NCI-H1105 (cell line): ENCODE measurements around the gene TMEM175.
"Not testable (repeated sequence)": the region's sequence is repeated elsewhere in the genome, so short reads cannot be mapped to it uniquely, and the experiment has no call there.

Experiments used
- DNase-seq: peaks from one replicate; lab custom pipeline; 2025; lab: John Stamatoyannopoulos, UW

Gene TMEM175

DNA sequence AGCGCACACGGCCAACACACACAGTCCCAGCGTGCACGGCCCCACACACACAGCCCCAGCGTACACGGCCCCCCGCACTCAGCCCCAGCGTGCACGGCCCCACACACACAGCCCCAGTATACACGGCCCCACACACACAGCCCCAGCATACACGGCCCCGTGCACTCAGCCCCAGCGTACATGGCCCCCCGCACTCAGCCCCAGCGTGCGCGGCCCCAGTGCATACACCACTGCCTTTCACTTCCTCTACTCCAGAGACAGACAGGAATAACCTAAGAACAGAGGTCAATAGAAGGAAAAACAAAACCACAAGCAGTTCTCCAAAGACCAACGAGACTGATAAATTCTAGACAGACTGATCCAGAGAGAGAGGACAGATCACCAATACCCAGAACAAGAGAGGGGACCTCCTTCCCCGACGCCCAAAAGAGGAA lies 17.2 kb upstream of the TMEM175 start:
- DNase-seq = no peak

DNA sequence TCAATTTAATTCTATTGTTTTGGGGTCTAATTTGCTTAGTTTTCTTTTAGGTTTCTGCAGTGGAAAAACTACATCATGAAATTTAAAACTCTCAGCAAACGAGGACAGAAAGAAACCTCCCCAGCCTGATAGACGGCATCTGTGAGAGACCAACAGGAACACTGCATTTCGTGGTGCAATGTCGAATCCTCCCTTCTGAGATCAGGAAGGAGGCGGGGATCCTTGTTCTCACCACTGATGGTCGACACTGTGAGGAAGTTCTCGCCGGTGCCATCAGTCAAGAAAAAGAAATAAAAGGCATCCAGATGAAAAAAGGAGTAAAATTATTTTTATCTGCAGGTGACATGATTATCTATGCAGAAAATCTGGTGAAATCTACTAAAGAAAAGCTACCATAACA lies 16.7 kb upstream of the TMEM175 start:
- DNase-seq = no peak

DNA sequence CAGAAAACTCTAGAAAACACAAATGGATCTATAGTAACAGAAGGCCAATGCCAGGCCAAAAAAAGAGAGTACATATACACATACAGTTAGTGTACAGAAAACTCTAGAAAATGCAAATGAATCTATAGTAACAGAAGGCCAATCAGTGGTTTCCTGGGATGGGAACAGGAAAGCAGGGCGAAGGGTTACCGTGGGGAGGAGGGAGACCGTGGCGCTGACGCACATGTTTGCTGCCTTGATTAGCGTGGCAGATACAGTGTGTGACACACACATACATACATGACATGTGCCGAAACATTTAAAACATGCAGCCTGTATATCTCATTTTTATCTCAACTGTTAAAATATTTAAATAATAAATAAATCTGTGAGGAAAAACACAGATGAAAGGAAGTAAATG lies 14.8 kb upstream of the TMEM175 start:
- DNase-seq = no peak

DNA sequence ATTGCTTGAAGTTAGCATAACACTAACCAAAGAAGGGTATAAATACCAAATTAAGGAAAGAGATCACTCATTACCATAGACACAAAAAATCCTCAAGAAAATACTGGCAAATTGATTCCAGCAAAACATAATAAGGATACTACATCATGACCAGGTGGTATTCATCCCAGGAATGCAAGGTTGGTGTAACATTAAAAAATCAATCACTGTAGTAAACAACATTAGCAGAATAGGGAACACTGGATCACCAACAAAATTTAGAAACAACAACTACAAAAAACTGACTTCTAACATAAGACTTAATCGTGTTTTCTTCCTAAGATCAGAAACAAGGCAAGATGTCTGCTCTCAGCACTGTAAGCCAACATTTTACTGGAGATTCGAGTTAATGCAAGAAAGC lies 14.3 kb upstream of the TMEM175 start:
- no peak for DNase-seq

DNA sequence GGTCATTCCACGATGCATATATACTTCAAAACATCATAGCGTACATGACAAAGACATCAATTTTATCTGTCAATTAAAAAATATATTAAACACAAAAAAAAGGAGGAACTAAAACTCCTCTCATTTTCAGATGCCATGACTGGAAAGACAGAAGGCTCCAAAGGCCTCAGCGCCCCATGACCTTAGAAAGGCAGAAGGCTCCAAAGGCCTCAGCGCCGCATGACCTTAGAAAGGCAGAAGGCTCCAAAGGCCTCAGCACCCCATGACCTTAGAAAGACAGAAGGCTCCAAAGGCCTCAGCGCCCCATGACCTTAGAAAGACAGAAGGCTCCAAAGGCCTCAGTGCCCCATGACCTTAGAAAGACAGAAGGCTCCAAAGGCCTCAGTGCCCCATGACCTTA lies 13.7 kb upstream of the TMEM175 start:
- DNase-seq = not testable (repeated sequence)

DNA sequence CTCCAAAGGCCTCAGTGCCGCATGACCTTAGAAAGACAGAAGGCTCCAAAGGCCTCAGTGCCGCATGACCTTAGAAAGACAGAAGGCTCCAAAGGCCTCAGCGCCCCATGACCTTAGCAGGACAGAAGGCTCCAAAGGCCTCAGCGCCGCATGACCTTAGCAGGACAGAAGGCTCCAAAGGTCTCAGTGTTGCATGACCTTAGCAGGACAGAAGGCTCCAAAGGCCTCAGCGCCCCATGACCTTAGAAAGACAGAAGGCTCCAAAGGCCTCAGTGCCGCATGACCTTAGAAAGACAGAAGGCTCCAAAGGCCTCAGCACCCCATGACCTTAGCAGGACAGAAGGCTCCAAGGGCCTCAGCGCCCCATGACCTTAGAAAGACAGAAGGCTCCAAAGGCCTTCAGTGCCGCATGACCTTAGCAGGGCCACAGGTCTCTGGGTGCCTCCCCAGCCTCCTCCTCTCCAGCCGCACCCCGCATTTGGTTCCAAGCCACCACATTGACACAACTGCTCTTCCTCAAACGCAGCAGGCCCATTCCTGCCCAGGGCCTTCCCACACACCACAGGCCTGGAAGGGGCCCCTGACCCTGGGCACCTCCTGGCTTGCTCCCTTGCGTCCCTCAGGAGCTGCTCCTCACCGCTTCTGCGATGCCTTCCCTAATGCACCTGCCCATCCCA lies 13.1 kb upstream of the TMEM175 start:
- DNase-seq = not testable (repeated sequence)

DNA sequence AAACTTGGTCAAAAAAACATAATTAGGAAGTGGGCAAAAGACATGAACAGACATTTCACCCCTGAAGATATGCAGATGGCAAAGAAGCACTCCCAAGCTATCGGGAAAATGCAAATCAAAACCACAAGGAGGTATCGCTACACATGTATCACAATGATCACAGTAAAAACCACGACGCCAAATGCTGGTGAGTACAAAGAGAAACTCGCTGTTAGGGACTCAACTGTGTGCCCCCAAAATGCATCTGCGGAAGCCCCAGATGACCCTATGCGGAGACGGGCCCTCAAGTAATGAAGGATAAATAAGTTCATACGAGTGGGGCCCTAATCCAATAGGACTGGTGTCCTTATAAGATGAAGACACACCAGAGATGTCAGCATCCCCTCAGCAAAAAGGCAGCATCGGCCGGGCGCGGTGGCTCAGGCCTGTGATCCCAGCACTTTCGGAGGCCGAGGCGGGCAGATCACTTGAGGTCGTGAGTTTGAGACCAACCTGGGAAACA lies 10.4 kb upstream of the TMEM175 start:
- DNase-seq = no peak

DNA sequence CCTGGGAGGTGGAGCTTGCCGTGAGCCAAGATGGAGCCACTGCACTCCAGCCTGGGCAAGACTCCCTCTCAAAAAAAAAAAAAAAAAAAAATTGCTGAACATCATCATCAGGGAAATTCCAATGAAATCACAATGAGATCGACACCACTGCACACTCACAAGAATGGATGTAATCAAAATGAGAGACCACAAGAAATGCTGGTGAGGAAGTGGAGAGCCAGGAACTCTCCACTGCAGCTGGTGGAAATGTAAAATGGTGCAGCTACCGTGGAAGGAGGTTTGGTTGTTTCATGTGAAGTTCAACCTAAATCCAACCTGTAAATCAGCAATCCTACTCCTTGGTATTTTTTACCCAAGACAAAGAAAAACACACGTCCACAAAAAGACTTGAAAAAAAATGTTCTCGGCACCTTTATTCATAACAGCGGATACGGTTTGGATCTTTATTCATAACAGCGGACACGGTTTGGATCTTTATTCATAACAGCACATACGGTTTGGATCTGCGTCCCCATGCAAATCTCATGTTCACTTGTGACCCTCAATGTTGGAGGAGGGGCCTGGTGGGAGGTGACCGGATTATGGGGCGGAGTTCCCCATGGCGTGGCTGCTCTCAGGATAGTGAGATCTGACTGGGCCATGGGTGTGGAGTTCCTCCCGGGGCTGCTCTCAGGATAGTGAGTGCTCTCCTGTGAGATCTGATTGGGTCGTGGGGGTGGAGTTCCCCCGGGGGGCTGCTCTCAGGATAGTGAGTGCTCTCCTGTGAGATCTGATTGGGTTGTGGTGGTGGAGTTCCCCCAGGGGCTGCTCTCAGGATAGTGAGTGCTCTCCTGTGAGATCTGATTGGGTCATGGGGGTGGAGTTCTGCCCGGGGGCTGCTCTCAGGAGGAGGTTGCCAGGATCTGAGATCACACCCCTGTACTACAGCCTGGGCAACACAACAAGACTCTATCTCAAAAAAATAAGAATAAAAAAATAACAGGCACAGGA lies 7.9 kb upstream of the TMEM175 start:
- DNase-seq = no peak

DNA sequence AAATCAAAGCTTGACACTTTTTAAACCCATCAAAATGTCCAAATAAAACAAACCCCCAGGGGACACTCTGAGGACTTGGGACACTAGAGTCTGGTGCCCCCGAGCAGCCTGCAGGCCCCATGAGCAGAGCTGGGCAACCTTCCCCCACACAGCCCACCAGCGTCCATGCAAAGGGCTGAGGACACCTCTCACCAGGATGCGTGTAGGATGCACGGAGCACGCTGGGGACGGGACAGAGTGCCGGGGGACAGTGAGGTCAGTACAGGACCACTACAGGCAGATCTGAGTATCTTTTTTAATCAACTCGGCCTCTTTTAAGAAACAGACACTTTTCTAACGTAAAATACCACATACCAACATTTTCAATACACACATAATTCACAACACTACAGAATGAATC lies 7.1 kb upstream of the TMEM175 start:
- DNase-seq = no peak

DNA sequence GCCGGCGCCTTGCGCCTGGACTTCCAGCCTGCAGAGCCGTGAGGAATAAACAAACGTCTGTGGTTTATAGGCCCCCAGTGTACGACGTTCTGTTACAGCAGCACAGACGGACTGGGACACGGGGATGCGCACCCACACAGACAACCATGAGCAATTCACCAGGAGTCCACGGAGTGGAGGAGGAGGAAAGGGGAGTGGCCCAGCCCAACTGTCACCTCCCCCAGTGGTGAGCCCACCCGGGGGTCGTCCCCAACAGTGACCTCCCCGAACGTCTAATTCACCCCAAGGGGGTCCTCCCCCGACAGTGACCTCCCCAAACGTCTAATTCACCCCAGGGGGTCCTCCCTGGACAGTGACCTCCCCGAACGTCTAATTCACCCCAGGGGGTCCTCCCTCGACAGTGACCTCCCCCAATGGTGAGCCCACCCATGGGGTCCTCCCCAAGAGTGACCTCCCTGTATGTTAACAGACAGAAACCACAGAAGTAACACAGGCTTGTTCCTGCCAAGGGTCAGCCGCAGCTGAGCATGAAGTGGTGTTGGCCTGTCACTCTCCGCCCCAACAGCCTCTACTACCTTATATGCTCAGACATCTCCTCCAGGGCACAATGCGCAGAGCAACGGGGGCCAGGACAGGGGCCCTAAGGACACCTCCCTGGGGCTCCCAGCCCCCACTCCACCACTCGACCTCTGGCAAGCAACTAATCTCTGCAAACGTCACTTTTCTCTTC lies 6.3 kb upstream of the TMEM175 start:
- no peak for DNase-seq

DNA sequence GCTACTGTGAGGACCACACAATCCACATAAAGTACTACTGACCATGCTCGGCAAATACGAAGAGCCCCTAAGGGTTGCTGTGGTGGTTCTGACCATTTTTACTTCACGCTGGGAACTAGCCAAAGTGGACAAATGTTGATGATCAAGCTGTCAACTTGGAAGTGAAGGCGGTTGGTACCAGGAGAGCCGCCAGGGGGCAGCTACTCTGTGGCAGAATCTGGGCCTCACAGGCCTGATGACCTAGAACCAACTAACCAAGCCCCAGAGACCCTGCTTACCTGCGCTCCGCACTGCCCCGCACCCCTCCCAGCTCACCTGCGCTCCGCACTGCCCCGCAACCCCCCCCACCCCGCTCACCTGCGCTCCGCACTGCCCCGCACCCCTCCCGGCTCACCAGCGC lies 5.7 kb upstream of the TMEM175 start:
- no peak for DNase-seq

DNA sequence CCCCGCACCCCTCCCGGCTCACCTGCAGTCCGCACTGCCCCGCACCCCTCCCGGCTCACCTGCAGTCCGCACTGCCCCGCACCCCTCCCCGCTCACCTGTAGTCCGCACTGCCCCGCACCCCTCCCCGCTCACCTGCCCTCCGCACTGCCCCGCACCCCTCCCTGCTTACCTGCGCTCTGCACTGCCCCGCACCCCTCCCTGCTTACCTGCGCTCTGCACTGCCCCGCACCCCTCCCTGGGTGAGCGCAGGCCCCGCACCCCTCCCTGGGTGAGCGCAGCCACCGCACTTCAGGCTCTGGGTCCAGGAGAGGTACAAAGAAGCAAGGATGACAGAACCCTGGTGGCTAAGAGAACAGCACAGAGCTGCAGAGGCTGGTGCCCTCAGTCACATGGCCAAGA lies 4.7 kb upstream of the TMEM175 start:
- DNase-seq = not testable (repeated sequence)

DNA sequence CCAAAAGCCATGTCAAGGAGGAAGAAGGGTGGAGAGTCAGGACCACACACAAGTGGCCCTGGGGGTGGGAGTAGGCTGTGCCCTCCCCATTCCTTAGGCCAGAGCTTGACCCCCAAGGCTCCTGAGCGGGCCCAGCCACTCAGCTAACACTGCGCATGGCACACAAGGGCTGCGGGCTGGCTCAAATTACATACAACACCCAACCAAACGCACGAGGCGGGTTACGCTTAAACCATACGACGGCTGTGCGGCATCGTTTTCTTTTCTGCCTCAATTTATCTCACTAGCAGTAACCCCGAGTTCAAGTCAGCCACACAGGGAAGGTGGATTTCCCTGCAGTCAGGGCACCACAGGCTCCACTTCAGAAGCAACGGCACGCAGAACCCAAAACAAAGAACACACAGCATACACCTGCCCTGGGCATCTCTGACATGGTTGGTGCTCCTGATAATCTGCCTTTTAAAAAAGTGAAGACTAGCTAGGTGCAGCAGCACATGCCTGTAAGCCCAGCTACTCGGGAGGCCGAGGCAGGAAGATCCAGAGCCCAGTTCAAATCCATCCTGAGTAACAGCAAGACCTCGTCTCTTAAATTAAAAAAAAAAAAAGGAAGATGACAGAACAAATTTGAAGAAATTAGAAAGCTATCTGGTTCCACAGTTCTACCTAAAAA lies 3.0 kb upstream of the TMEM175 start:
- no peak for DNase-seq

DNA sequence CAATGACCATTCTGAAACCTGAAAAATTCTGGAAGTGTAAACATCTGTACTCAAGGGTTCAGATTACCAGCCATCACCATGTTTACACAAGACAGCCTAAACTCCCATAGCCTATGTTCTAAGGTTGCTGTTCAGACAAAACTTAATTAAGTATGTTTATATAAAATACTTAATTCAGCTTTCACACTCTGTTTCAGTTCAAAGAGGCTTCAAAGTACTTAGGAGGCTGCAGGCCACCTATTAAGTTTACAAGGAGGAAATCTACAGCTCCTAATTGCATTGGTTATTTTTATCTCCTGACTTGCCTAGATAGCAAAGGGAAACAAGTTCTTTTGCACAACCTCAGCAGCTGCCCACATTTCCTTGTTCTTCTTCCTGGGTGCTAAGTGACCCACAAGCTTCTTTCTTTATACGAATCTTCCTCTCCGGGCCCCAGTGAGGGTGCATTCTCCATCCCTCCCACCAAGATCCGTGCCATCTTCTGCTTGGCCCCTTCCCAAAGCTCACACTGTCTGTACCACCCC lies 2.2 kb upstream of the TMEM175 start:
- no peak for DNase-seq

DNA sequence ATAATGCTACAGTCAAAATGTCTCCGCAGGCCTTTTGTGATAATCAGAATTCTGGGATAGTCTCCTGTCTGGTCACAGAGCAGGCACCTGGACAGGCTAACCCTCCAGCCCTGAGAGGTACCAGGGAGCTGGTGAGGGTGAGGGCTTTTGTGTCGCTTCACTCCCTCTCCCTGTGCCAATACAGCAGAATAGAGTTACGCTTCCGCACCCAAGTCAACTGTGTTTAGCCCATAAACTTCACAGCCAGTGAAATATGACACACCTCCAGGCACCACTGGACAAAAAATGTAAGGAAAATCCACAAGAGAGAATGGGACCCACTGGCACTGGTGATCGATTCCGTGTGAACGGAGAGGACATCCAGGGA lies 1.4 kb upstream of the TMEM175 start:
- DNase-seq = no peak

DNA sequence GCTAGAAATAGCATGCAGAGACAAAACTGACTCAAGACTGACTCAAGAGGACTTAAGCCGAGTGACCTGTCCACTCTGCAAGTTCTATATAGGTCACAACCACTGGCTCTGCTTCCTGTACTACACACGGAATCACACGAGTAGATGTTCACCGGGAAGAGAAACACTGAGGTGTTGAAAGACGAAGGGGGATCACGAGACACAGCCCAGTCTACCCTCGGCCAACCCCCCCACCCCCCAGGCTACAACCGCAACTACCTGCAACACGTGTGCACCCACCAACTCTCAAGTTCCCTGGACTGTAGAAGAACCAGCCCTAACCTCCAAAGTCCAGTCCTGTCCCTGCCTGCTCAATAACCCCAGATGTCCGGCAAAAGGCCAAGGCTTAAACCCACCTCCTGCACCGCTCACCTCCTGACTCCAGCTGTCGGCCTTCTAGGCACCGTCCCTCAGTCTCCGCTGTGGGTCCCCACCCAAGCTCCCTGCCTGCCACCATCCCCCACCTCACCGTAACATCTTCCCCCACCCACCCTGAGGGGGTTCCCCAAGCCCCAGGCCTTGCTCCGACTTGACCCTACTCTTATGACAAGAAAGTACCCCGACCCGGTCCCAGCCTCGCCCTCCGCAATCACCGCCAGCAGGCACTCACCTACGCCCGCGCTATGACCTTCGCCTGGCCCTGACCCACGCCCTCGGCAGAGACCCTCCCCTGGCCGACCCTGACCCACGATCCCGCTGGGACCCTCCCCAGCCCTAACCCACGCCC lies 883 bp upstream of the TMEM175 start:
- DNase-seq = no peak

DNA sequence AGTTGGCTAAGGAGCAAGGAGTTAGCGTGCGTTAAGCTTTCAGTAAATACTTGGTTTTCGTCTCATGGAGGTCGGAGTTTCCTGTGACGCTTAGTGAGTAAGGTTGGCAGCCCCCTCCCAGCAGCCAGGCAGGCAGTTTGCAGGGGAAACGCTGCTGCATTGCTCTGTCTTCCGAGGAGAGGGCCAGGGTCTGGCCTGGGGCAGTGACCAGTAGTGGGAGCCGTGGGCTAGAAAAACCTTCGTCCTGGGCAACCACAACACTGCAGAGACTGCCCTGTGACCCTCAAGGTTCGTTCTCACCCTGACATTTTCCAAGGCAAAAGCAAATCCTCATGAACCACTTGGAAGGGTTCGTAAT lies 432 bp downstream of the TMEM175 start:
- DNase-seq = no peak

DNA sequence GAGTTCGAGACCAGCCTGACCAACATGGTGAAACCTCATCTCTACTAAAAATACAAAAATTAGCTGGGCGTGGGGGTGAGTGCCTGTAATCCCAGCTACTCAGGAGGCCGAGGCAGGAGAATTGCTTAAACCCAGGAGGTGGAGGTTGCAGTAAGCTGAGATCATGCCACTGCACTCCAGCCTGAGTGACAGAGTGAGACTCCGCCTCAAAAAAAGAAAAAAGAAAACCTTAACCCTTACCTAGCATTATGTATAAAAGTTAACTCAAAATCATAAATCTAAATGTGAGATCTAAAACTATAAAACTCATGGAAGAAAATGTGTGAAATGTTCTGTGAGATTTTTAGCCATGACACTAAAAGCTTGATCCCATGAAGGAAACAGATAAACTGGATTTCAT lies 7.2 kb downstream of the TMEM175 start:
- DNase-seq = not testable (repeated sequence)

DNA sequence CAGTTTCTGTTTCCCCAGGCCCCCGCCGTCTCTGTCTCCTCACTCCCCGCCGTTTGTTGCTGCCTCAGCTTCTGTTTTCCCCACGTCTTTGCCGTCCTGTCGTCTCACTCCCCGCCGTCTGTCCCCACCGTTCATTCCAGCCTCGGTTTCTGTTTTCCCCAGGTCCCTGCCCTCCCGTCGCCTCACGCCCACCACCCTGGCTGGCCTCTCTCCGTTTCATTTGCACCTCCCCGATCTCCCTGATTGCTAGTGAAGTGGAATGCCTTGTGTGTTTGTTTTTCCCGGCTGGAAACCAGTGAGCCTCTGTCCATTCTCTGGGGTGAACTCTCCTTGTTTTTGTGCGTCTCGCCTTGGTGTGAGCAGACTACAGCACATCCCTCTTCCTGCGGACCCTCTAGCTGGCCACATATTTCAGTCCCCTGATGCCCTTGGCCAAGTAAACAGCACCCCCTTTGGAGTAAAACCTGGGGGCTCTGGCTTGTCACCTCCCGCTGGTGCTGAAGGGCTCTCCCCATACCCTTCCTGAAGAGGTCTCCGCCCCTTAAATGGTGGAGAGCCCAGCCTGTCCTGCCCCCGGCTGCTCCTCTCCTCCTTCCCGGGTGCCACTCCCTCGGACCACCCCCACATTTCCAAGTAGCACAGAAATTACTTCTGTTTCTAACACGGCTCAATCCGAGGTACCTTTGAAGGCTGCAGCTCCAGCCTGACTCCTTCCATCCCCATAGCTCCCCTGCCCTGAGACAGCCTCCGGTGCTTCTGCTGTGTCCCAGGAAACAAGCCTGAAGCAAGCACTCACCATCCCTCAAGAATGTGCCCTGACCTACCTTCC lies 13.2 kb downstream of the TMEM175 start:
- DNase-seq = no peak

DNA sequence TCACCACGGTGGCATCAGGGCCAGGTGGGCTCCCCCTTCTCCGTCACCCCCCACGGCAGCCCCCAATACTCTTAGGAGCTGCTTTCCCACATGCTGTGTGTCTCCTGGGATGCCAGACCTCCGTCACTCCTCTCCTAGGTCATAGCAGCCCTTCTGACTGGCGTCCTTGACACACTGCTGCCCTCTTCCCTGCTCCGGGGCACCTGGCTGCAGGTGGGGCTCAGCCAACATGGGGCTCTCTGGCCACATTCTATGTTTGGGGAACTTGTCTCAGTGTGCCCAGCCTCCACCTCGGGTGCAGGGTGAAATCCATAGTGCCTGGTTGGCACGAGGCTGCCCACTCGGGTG lies 13.8 kb downstream of the TMEM175 start:
- DNase-seq = no peak
